ENCODE measurements around the gene AUTS2.

Gene AUTS2

GRCh38 chr7:70545214-70545613 is 946.9 kb downstream of the AUTS2 start:
- FAIRE-seq = no peak

DNA sequence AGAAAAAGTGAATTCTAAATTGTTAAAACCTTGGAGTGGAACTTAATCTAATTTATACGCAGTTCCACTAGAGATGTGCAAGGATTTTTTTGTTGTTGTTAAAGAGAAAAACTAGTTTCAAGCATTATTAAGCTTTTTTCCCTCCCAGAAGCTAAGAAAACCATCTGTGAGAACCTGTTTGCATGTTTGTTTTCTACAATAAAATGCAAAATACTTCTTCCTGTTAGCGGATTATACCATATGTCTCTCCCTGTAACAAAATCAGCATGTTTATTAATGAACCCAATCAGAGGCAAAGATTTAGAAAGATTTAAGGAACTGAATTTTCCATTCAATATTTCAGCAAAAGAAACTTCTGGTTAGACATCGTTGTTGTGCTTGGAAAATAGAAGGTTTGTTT is 953.9 kb downstream of the AUTS2 start:
- FAIRE-seq = no peak

- FAIRE-seq = no peak
Measured at GRCh38 chr7:70553364-70553763, 955.1 kb downstream of the AUTS2 start.

GRCh38 chr7:70554646-70555045 is 956.4 kb downstream of the AUTS2 start:
- FAIRE-seq = no peak

DNA sequence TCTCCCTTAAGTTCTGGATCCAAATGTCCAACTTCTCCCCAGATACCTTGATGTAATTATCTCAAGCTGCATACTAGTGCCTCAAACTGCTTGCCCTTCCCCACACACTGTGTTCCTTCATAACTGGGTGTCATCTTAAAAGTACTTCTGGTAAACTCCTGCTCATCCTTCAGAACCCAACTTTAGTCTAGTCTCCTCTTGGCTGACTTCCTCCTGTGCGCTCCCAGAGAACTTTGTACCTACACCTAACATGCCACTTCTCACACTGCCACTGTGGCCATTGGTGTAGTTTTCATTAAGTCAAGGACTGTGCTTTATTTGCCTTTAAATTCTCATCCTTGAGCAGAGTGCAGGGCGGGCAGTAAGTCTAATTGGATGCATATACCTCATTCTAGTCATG is 958.5 kb downstream of the AUTS2 start:
- no peak for FAIRE-seq

- no peak for FAIRE-seq
Measured at GRCh38 chr7:70557338-70557737, 959.1 kb downstream of the AUTS2 start.

GRCh38 chr7:70559815-70560214 is 961.5 kb downstream of the AUTS2 start:
- FAIRE-seq = no peak

GRCh38 chr7:70563960-70564359 is 965.7 kb downstream of the AUTS2 start:
- FAIRE-seq = no peak

DNA sequence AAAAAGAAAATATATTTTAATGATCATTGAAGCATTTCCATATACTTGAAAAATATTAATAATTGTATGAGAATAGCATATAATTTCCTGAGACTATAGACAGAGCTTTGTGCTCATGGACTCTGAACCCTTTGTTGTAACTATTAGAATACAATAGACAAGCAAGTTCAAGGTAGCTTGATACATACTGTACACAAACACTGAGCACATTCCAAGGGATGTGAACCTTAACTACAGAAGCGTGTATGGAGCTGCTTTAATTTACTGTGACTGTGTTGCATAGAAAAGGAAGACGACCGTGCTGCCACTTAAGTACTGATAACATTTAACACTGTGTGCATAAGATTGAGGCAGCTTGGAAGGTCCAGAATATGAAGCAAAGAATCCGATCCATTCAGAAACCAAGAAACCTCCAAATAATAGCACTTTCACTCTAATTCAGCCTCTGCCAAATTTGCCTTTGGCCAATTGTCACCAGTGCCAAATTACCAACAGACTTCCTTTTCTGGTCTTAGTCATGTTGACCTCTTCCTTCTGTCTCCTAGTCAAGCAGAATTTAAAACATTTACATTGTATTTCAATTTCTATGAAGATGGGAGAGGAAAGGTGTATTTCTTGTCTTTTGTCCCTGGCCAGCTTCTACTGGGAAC is 967.6 kb downstream of the AUTS2 start:
- FAIRE-seq = no peak

- no peak for FAIRE-seq
Measured at GRCh38 chr7:70566671-70567070, 968.4 kb downstream of the AUTS2 start.

GRCh38 chr7:70568674-70569334 is 970.5 kb downstream of the AUTS2 start:
- FAIRE-seq = no peak

GRCh38 chr7:70569335-70569819 is 971.1 kb downstream of the AUTS2 start:
- FAIRE-seq = no peak

GRCh38 chr7:70570029-70570428 is 971.8 kb downstream of the AUTS2 start:
- no peak for FAIRE-seq

DNA sequence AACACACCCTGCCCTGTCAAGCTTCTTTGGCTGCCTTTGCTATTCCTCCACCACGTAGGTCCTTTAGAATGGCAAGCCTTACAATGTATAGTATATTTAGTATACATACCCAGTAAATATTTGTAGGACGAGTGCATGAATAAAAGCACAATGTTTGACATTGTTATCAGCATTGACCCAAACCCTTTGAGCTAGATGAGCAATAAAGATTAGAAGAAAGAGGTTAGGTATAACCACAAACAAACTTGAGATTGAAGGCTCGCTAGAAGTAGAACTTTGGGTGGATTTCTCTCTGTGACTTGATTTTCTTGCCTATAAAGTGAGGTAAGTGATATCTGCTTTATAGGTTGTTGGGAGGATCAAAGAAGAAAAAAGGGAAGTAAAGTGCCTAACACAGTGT is 972.7 kb downstream of the AUTS2 start:
- FAIRE-seq = no peak

GRCh38 chr7:70571403-70571934 is 973.2 kb downstream of the AUTS2 start:
- no peak for FAIRE-seq

GRCh38 chr7:70571961-70572360 is 973.7 kb downstream of the AUTS2 start:
- FAIRE-seq = no peak

- FAIRE-seq = no peak
Measured at GRCh38 chr7:70572571-70572970, 974.3 kb downstream of the AUTS2 start.

DNA sequence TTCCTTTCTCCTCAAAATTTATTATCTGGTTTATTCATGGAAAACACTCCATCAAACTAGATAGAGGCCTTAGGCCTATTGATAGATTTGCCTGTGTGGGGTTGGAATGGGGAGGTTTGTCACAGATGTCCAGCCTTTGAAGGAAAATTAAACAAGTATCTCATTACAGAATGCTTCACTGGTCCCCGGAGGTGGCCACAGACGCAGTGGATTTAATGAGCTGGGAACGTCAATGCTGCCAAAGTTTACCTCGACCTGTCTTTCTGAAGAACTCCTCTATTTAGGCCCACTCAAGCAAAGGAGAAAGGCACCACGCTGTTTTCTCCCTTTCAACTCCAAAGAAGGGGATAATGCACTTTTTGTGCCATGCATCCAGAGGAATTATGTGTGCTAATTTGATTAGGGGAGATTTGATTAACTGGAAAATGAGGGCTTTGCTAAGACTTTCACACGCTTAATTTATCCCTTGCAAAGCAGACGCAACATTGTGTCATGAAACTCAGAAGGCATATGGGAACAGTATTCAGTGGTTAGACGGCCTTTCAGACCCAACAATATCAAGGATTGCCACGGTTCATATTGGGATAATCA is 974.9 kb downstream of the AUTS2 start:
- no peak for FAIRE-seq

GRCh38 chr7:70573696-70574095 is 975.4 kb downstream of the AUTS2 start:
- FAIRE-seq = no peak

GRCh38 chr7:70574314-70574834 is 976.1 kb downstream of the AUTS2 start:
- no peak for FAIRE-seq

GRCh38 chr7:70574970-70575799 is 976.9 kb downstream of the AUTS2 start:
- FAIRE-seq = no peak

- no peak for FAIRE-seq
Measured at GRCh38 chr7:70577078-70577477, 978.8 kb downstream of the AUTS2 start.

GRCh38 chr7:70578131-70578530 is 979.9 kb downstream of the AUTS2 start:
- no peak for FAIRE-seq

All from A204.1 (cell line).